Lower leg skin (tissue), 4 donors: Measurements from ENCODE around the gene RAB39A. TPM values are rescaled to one million over a fixed set of nuclear protein-coding genes. Genes with fewer than 3 reads are reported as not detected.
A peak's percentile ranks its signal among the peaks of the same experiment; 100 is the strongest.

Experiments used
- DNase-seq, 2 donors: peaks; one replicate each; pipeline ENCODE4 v3.0.0-alpha.2; 2019; ENCODE audit warnings: low spot score in 2 of 2
- H3K4me3 ChIP-seq: fragments of 200-600 bp; sonication (generic); 2 replicates; pipeline ENCODE4 v1.5.1; 2017; ENCODE audit warnings: mild to moderate bottlenecking, low read depth; ENCODE audit not compliant: poor library complexity, severe bottlenecking
- POLR2A ChIP-seq, 2 donors: fragments of 450-650 bp; IDR thresholded peaks; one replicate each; pipeline ENCODE4 v1.6.1; 2016 to 2017; ENCODE audit warnings: antibody characterized with exemption in 2 of 2, mild to moderate bottlenecking in 1 of 2, moderate library complexity in 1 of 2
- WGBS, 2 donors: methylation state at CpG; one replicate each; pipeline ENCODE4 v1.1.5; 2018; 5-methylcytosine and 5-hydroxymethylcytosine counted together
- intact Hi-C: fragments of 100-400 bp; cut with DNase I; formaldehyde crosslinking; loops from one replicate; pipeline ENCODE4 v1.15.0; 2023; ENCODE audit warnings: low total_unique reads
- total RNA-seq, 4 donors: library from RNA; depleted of rRNA; stranded (reverse); fragments of >200 nt; gene quantifications; one replicate each; pipeline ENCODE4 v1.1.0, GENCODE V29; 2016
- TF ChIP-seq, protein P1 (sequence below), 3 donors: fragments of 450-650 bp; IDR thresholded peaks; one replicate each; pipeline ENCODE4 v1.5.1; 2016; ENCODE audit warnings: antibody characterized with exemption in 3 of 3, mild to moderate bottlenecking in 3 of 3, moderate library complexity in 2 of 3

RAB39A gene
- total RNA-seq, 4 donors from 2014 or later = 0.19 TPM; not detected in 3

DNA sequence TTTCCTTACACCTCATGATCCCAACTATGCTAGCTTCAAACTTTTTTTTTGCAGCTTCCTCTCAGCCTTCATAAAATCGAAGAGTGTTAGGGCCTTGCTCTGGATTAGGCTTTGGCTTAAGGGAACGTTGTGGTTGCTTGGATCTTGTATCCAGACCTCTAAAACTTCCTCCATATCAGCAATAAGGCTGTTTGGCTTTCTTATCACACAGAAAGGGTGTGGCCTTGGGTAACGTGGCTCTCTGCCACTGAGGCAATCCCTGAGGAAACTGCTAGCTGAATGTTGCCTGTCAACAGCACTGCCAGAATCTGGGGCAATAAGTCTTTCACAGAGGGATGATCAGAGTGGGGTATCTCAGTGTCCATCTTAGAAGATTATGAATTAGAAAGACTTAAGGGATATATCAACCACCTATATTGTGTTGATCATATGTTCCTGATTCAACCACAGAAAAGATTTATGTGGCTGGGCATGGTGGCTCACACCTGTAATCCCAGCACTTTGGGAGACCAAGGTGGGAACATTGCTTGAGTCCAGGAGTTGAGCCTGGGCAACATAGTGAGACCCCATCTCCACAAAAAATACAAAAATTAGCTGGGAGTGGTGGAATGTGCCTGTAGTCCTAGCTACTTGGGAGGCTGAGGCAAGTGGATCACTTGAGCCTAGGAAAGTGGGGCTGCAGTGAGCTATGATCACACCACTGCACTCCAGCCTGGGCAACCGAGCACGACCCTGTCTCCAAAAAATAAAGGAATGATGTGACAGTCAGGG, 67.9 kb downstream of the RAB39A start:
- intact Hi-C loops = no loop called here
- no peak for DNase-seq
- TF ChIP-seq POLR2A (IDR thresholded peaks at IDR 0.05) = no peak
- TF ChIP-seq, protein P1, sequence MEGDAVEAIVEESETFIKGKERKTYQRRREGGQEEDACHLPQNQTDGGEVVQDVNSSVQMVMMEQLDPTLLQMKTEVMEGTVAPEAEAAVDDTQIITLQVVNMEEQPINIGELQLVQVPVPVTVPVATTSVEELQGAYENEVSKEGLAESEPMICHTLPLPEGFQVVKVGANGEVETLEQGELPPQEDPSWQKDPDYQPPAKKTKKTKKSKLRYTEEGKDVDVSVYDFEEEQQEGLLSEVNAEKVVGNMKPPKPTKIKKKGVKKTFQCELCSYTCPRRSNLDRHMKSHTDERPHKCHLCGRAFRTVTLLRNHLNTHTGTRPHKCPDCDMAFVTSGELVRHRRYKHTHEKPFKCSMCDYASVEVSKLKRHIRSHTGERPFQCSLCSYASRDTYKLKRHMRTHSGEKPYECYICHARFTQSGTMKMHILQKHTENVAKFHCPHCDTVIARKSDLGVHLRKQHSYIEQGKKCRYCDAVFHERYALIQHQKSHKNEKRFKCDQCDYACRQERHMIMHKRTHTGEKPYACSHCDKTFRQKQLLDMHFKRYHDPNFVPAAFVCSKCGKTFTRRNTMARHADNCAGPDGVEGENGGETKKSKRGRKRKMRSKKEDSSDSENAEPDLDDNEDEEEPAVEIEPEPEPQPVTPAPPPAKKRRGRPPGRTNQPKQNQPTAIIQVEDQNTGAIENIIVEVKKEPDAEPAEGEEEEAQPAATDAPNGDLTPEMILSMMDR (IDR thresholded peaks at IDR 0.05) = no peak
- 44 to 45% methylated on average over 5 of the region's 5 CpGs for WGBS, 2 donors
- no peak overlapping the region for H3K4me3 ChIP-seq

- no peak overlapping the region for H3K4me3 ChIP-seq
- DNase-seq = no peak
- no peak for TF ChIP-seq POLR2A (IDR thresholded peaks at IDR 0.05)
- TF ChIP-seq, protein P1 (IDR thresholded peaks at IDR 0.05) = no peak
- 84 to 88% methylated on average over 6 of the region's 6 CpGs for WGBS, 2 donors
- intact Hi-C loops = no loop called here
Measured at GRCh38 chr11:107998761-107999160, 70.5 kb downstream of the RAB39A start.

GRCh38 chr11:107999759-108000455, 71.7 kb downstream of the RAB39A start:
- no peak overlapping the region for H3K4me3 ChIP-seq
- intact Hi-C loops = no loop called here
- DNase-seq = peak in 1 of 2 donors; percentile 39
- TF ChIP-seq, protein P1 (IDR thresholded peaks at IDR 0.05) = no peak
- no peak for TF ChIP-seq POLR2A (IDR thresholded peaks at IDR 0.05)
- 38 to 40% methylated on average over 6 of the region's 6 CpGs for WGBS, 2 donors

DNA sequence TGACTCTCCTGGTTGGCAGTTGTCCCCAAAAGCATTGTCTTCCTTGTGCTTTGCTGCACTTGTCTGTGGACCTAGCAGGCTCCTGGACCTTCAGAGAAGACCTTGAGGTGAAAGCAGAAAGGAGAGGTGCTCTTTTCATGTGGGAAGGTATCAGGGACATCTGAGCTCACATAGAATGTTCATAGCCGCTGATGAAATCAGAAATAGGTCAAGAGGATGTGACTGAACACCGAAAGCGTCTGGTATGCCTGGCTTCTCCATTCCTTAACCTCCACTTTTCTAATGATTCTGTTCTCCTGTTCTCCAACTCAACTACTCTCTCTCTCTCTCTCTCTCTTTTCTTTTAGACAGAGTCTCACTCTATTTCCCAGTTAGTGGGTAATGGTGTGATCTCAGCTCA, 74.2 kb downstream of the RAB39A start:
- intact Hi-C loops = no loop called here
- TF ChIP-seq, protein P1 (IDR thresholded peaks at IDR 0.05) = no peak
- TF ChIP-seq POLR2A (IDR thresholded peaks at IDR 0.05) = no peak
- DNase-seq = peak in 1 of 2 donors; percentile 37
- no peak overlapping the region for H3K4me3 ChIP-seq
- WGBS, 2 donors = 84 to 91% methylated on average over 3 of the region's 3 CpGs

DNA sequence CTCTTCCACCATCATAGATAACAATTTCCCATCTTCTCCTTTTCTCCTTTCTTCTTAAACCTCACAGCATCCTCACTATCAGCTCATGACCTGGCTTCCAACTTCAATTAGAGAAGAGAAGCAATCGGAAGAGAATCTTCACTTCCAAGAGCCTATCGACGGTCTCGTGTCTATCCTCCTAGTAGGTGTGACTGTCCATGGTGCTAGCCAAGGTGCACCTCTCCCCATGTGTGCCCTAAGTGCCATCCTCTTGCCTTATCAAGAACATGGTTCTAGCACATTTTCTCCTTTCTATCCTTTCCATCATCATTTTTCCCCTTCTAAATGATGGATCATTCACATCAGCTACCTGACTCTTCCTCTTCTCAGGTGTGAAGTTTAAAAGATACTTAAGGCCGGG, 75.4 kb downstream of the RAB39A start:
- intact Hi-C loops = no loop called here
- TF ChIP-seq, protein P1 (IDR thresholded peaks at IDR 0.05) = no peak
- TF ChIP-seq POLR2A (IDR thresholded peaks at IDR 0.05) = no peak
- no peak for DNase-seq
- H3K4me3 ChIP-seq = no peak overlapping the region
- WGBS, 2 donors = 89 to 93% methylated on average over 5 of the region's 5 CpGs
